ENCODE data around the gene EPHA10. TPM values are rescaled to one million over a fixed set of nuclear protein-coding genes. Genes with fewer than 3 reads are reported as not detected.

The EPHA10 gene
- total and polyA plus RNA-seq, 7 donors, result 0.05 TPM; not detected in 6

DNA sequence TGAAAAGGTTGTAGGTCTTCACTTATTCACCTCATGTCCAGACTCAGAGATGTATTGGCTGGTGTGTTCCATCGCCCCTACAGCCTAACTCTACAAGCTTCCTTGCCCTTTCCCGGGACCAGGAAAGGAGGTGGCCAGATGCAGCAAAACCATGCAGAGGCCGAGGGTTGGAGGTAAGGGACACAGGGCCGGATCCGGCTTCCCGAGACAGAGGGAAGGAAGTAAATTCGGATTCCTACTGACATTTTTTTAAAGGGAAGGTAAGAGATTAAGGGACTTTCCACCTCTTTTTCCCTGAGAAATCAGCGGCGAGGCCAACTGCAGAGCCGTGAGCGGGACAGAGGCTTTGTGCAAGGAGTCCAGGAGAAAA lies 12.7 kb downstream of the EPHA10 start:
- intact Hi-C loops (cut with DNase I), result no loop called here
- Histone ChIP-seq H3K9me3 (peaks cover under 1% of the 10 kb centered on the region), H3K36me3 (ENCODE audit: insufficient read depth in 1 of 2, low read depth in 1 of 2) (no peaks in the 10 kb centered on the region), H3K4me3 (peak overlapping the region; percentile 25), H3K27me3 (ENCODE audit: insufficient read depth in 3 of 3, low read length in 2 of 3) (peaks cover 0 to 68% (median 27%) of the 10 kb centered on the region in 3 donors), H3K27ac (no peak overlapping the region), H3K4me1 (no peaks in the 10 kb centered on the region)
- ATAC-seq, result no peak
- no peak for DNase-seq
- 22 to 26% (median 23%) methylated on average over 11 of the region's 11 CpGs for WGBS, 3 donors
- TF ChIP-seq, protein P1, sequence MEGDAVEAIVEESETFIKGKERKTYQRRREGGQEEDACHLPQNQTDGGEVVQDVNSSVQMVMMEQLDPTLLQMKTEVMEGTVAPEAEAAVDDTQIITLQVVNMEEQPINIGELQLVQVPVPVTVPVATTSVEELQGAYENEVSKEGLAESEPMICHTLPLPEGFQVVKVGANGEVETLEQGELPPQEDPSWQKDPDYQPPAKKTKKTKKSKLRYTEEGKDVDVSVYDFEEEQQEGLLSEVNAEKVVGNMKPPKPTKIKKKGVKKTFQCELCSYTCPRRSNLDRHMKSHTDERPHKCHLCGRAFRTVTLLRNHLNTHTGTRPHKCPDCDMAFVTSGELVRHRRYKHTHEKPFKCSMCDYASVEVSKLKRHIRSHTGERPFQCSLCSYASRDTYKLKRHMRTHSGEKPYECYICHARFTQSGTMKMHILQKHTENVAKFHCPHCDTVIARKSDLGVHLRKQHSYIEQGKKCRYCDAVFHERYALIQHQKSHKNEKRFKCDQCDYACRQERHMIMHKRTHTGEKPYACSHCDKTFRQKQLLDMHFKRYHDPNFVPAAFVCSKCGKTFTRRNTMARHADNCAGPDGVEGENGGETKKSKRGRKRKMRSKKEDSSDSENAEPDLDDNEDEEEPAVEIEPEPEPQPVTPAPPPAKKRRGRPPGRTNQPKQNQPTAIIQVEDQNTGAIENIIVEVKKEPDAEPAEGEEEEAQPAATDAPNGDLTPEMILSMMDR (IDR thresholded peaks at IDR 0.05), result no peak

DNA sequence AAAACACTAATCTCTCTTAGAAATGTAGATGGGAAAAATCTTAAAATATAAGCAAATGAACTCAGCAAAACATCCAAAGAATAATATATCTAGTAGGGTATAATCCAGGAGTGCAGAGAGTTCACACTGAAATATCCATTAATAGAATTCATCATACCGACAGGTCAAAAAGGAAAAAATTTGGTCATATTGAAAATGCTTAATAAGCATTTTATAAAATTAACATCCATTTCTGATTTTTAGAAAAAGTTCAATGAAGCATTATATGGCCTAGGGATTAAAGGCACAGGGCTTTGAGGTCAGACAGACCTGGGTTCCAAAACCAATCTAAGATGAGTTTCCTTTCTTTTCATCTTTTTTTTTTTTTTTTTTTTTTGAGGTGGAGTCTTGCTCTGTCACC lies 16.4 kb downstream of the EPHA10 start:
- Histone ChIP-seq H3K36me3 (ENCODE audit: insufficient read depth in 1 of 2, low read depth in 1 of 2) (no peaks in the 10 kb centered on the region), H3K4me1 (no peaks in the 10 kb centered on the region), H3K4me3 (no peak overlapping the region), H3K9me3 (peaks cover 7% of the 10 kb centered on the region), H3K27me3 (ENCODE audit: insufficient read depth in 3 of 3, low read length in 2 of 3) (peaks cover 0 to 42% (median 11%) of the 10 kb centered on the region in 3 donors), H3K27ac (no peak overlapping the region)
- no peak for ATAC-seq
- TF ChIP-seq, protein P1 (IDR thresholded peaks at IDR 0.05), result no peak
- intact Hi-C loops (cut with DNase I), result no loop called here
- WGBS, 3 donors, result 90 to 92% (median 91%) methylated on average over 1 of the region's 1 CpG
- no peak for DNase-seq

DNA sequence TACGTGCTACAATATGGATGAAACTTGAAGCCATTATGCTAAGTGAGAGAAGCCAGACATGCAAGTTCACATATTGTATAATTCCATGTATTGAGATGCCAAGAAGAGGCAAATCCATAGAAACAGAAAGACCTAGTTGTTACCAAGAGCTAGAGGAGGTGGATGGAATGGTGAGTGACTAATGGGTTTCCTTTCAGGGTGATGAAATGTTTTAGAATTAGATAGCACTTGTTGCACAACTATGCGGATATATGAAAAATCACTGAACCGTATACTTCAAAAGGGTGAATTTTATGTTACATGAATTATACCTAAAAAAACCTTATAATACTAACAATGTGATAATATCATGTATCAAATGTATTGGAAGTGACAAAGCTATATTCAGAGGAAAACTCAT lies 18.1 kb downstream of the EPHA10 start:
- Histone ChIP-seq H3K4me3 (no peak overlapping the region), H3K27me3 (ENCODE audit: insufficient read depth in 3 of 3, low read length in 2 of 3) (peaks cover 0 to 26% (median 3%) of the 10 kb centered on the region in 3 donors), H3K9me3 (peaks cover 7% of the 10 kb centered on the region), H3K4me1 (no peaks in the 10 kb centered on the region), H3K27ac (no peak overlapping the region), H3K36me3 (ENCODE audit: insufficient read depth in 1 of 2, low read depth in 1 of 2) (no peaks in the 10 kb centered on the region)
- ATAC-seq (no peak), DNase-seq (no peak)
- 85 to 89% (median 87%) methylated on average over 3 of the region's 3 CpGs for WGBS, 3 donors
- TF ChIP-seq, protein P1 (IDR thresholded peaks at IDR 0.05), result no peak
- intact Hi-C loops (cut with DNase I), result no loop called here

GRCh38 chr1:37741662-37742061 lies 23.3 kb downstream of the EPHA10 start:
- Histone ChIP-seq H3K27me3 (ENCODE audit: insufficient read depth in 3 of 3, low read length in 2 of 3) (peaks cover 0 to 6% (median 0%) of the 10 kb centered on the region in 3 donors), H3K4me1 (no peaks in the 10 kb centered on the region), H3K4me3 (no peak overlapping the region), H3K36me3 (ENCODE audit: insufficient read depth in 1 of 2, low read depth in 1 of 2) (no peaks in the 10 kb centered on the region), H3K27ac (no peak overlapping the region), H3K9me3 (peaks cover 1% of the 10 kb centered on the region)
- DNase-seq, result no peak
- intact Hi-C loops (cut with DNase I), result no loop called here
- 30 to 36% (median 30%) methylated on average over 6 of the region's 6 CpGs for WGBS, 3 donors
- TF ChIP-seq, protein P1 (IDR thresholded peaks at IDR 0.05), result no peak
- ATAC-seq, result no peak

- Histone ChIP-seq H3K27ac (no peak overlapping the region), H3K36me3 (ENCODE audit: insufficient read depth in 1 of 2, low read depth in 1 of 2) (no peaks in the 10 kb centered on the region), H3K27me3 (ENCODE audit: insufficient read depth in 3 of 3, low read length in 2 of 3) (peaks cover 0 to 6% (median 0%) of the 10 kb centered on the region in 3 donors), H3K4me1 (no peaks in the 10 kb centered on the region), H3K9me3 (no peaks in the 10 kb centered on the region), H3K4me3 (no peak overlapping the region)
- no peak for DNase-seq
- WGBS, 3 donors, result 64 to 75% (median 69%) methylated on average over 9 of the region's 9 CpGs
- TF ChIP-seq, protein P1 (IDR thresholded peaks at IDR 0.05), result no peak
- intact Hi-C loops (cut with DNase I), result no loop called here
- ATAC-seq, result no peak
Measured at GRCh38 chr1:37741130-37741529, 23.8 kb downstream of the EPHA10 start.

Measured in psoas muscle (tissue), 8 donors.